Measurements from ENCODE around the gene ZBTB38. TPM values are rescaled to one million over a fixed set of nuclear protein-coding genes. Genes with fewer than 3 reads are reported as not detected.

The ZBTB38 gene
- total RNA-seq, 1 donor from 2014 or later = 29.4 TPM

DNA sequence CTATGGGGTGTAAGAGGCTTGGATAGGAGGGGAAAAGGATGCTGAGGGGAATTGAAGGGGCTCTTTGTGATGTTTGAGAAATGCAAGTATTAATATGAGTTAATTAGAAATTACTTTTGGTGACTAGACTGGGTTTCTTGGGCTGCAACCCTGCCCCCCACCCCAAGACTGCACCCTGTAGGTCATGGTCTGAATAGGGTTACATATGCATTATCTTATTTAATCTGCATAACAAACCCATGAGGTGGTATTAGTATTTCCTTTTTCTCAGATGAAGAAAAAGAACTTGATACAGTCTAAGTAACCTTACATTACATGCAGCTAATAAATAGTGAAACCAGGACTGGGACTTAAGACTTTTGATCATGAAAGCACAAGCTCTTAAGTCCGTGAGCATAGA, 5.6 kb upstream of the ZBTB38 start:
- DNase-seq (ENCODE audit: extremely low spot score, unreplicated experiment) = no peak
- H3K9me3 Mint-ChIP-seq = no peaks in the 10 kb centered on the region
- H3K4me1 Mint-ChIP-seq (ENCODE audit: unreplicated experiment) = peaks cover 28% of the 10 kb centered on the region
- H3K36me3 Mint-ChIP-seq = no peaks in the 10 kb centered on the region
- no peak overlapping the region for H3K4me3 Mint-ChIP-seq
- TF ChIP-seq, protein P1, sequence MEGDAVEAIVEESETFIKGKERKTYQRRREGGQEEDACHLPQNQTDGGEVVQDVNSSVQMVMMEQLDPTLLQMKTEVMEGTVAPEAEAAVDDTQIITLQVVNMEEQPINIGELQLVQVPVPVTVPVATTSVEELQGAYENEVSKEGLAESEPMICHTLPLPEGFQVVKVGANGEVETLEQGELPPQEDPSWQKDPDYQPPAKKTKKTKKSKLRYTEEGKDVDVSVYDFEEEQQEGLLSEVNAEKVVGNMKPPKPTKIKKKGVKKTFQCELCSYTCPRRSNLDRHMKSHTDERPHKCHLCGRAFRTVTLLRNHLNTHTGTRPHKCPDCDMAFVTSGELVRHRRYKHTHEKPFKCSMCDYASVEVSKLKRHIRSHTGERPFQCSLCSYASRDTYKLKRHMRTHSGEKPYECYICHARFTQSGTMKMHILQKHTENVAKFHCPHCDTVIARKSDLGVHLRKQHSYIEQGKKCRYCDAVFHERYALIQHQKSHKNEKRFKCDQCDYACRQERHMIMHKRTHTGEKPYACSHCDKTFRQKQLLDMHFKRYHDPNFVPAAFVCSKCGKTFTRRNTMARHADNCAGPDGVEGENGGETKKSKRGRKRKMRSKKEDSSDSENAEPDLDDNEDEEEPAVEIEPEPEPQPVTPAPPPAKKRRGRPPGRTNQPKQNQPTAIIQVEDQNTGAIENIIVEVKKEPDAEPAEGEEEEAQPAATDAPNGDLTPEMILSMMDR (conservative IDR thresholded peaks at IDR 0.05) = no peak
- no peaks in the 10 kb centered on the region for H3K27me3 Mint-ChIP-seq
- H3K27ac Mint-ChIP-seq = no peak overlapping the region

DNA sequence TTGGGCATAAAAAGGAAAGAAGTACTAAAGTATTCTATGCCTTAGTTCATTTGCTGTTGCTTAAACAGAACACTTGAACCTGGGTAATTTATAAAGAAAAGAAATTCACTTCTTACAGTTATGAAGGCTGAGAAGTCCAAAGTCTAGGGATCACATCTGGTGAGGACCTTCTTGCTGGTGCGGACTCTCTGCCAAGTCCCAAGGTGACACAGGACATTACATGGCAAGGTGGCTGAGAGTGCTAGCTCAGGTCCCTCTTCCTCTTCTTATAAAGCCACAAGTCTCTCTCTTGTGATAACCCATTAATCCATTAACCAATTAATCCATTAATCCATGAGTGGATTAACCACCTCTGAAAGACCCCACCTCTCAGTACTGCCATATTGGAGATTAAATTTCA, 3.1 kb upstream of the ZBTB38 start:
- DNase-seq (ENCODE audit: extremely low spot score, unreplicated experiment) = no peak
- Mint-ChIP-seq H3K27me3 (no peaks in the 10 kb centered on the region), H3K9me3 (peaks cover 1% of the 10 kb centered on the region), H3K27ac (no peak overlapping the region), H3K4me1 (ENCODE audit: unreplicated experiment) (peaks cover 50% of the 10 kb centered on the region), H3K4me3 (no peak overlapping the region), H3K36me3 (peaks cover 1% of the 10 kb centered on the region)
- TF ChIP-seq, protein P1 (conservative IDR thresholded peaks at IDR 0.05) = no peak

DNA sequence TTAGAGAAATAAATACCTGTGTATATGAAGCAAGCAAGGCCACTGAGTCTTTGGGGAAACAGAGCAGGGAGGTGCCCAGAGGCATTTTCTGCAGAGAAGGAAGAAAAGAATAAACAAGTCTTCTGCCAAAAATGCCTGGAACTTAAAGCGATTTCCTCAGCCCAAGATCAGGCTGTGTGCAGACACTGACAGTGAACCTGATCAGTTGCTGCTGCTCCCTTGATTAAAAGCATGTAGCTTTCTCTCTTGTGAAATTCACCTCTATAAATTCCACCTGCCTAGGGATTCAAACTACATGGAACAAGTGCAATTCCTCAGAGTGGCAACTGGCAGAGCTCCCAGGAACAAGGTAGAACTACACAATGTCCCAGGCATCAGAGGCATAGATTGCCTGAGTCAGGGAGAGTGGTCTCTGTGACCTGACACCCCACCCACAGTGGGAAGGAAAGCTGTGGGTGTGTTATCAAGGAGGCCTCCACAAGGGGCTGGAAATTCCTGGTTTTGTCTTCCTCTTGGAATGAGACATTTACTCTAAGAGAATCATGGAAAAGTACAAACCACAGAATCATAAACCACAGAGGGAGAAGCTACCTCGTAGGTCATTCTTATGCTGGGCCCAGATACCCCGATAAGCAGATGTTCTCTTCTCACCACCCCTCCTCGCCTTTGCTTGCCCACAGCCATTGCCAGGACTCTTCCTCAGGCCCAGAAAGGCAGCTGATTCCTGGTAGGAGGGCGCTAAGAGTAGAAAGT, 1.8 kb upstream of the ZBTB38 start:
- no peak for DNase-seq (ENCODE audit: extremely low spot score, unreplicated experiment)
- TF ChIP-seq, protein P1 (conservative IDR thresholded peaks at IDR 0.05) = no peak
- peaks cover 44% of the 10 kb centered on the region for H3K4me1 Mint-ChIP-seq (ENCODE audit: unreplicated experiment)
- H3K27ac Mint-ChIP-seq = peak overlapping the region; percentile 99
- H3K36me3 Mint-ChIP-seq = peaks cover 3% of the 10 kb centered on the region
- peaks cover 6% of the 10 kb centered on the region for H3K9me3 Mint-ChIP-seq
- H3K4me3 Mint-ChIP-seq = peak overlapping the region; percentile 20
- H3K27me3 Mint-ChIP-seq = no peaks in the 10 kb centered on the region

DNA sequence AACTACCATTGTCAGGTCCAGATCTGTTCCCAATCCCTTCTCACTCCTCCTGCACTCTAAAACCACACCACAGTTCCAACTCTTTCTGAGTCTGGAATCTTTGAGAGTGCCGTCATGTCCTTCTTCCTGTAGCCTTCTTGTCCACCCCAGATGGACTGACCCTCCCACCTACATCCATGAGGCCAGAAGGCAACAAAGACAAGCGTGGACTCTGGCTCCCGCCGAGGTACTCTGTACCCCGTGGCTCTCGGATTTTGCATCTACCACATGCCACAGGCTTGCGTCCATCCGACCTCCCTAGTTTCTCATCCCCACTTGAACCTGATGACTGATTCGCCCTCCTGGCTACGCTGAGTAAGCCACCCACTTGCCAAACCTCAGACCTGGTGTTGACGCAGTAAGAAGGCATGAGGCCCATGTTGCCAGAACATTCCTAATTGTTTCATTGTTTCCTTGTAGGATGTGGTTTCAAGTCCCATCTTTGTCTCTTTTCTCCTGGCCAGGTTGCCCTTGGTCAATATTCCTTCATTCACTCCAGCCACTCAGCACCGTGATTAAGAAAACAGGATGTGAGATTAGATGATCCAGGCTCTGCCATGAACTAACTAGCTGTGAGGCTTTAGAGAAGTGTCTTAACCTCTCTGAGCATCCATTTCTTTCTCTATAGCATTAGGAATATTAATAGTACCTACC, 1.1 kb upstream of the ZBTB38 start:
- Mint-ChIP-seq H3K36me3 (peaks cover 3% of the 10 kb centered on the region), H3K4me1 (ENCODE audit: unreplicated experiment) (peaks cover 48% of the 10 kb centered on the region), H3K4me3 (peak overlapping the region; percentile 20), H3K27me3 (no peaks in the 10 kb centered on the region), H3K9me3 (peaks cover 6% of the 10 kb centered on the region), H3K27ac (peak overlapping the region; percentile 99)
- TF ChIP-seq, protein P1 (conservative IDR thresholded peaks at IDR 0.05) = no peak
- DNase-seq (ENCODE audit: extremely low spot score, unreplicated experiment) = no peak

DNA sequence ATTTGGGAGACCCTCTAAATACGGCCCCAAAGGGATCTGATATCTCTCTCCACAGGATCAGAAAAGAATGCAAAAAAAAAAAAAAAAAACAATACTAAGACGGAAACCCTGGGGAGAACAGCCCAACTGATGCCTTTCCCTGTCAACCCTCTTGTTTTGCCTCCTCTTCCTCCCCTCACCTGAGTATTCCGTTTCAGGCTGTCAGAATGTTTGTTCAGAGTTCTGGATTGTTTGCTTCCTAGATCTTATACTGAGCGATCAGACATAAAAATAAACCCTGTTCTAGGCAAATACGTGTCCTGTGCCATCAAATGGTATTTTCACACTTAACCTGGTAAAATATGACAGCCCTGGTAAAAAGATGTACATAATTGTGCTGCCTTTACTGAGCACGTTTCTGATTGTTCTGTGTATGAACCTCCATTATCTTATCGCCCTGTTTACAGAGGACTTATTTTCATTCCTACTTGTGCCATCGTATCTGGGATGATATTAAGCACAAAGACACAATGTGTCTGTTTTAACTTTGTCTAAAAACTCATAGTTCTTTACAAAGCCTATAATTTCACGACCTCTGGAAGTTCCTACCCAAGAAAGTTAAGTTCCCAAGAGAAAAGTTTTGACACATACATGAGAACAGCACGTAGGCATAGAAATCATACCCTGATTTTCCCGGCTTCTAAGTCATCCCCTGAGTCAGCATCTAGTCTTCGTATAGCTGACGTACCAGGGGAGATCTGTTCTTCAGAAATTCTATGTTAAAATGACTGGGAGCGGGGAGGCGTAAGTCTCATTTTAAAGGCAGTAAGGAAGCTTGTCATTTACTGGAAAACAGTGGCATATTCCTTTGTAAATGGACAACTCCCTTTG, 856 bp downstream of the ZBTB38 start:
- H3K27me3 Mint-ChIP-seq = no peaks in the 10 kb centered on the region
- peaks cover 48% of the 10 kb centered on the region for H3K4me1 Mint-ChIP-seq (ENCODE audit: unreplicated experiment)
- TF ChIP-seq, protein P1 (conservative IDR thresholded peaks at IDR 0.05) = no peak
- peaks cover 3% of the 10 kb centered on the region for H3K36me3 Mint-ChIP-seq
- H3K27ac Mint-ChIP-seq = peak overlapping the region; percentile 99
- peaks cover 6% of the 10 kb centered on the region for H3K9me3 Mint-ChIP-seq
- H3K4me3 Mint-ChIP-seq = peak overlapping the region; percentile 75
- DNase-seq (ENCODE audit: extremely low spot score, unreplicated experiment) = no peak
